NCI-H1048 (cell line): ENCODE results near the gene WEE1.
"Not testable (repeated sequence)": the region's sequence is repeated elsewhere in the genome, so short reads cannot be mapped to it uniquely, and the experiment has no call there.

Experiments
- DNase-seq: peaks from one replicate; lab custom pipeline; 2025; lab: John Stamatoyannopoulos, UW

WEE1 gene

DNA sequence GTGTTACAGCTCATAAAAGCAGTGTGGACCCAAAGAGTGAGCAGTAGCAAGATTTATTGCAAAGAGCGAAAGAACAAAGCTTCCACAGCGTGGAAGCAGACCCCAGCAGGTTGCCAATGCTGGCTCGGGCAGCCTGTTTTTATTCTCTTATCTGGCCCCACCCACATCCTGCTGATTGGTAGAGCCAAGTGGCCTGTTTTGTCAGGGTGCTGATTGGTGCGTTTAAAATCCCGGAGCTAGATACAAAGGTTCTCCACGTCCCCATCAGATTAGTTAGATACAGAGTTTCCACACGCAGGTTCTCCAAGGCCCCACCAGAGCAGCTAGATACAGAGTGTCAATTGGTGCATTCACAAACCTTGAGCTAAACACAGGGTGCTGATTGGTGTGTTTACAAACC lies 48.9 kb downstream of the WEE1 start:
- DNase-seq: not testable (repeated sequence)

DNA sequence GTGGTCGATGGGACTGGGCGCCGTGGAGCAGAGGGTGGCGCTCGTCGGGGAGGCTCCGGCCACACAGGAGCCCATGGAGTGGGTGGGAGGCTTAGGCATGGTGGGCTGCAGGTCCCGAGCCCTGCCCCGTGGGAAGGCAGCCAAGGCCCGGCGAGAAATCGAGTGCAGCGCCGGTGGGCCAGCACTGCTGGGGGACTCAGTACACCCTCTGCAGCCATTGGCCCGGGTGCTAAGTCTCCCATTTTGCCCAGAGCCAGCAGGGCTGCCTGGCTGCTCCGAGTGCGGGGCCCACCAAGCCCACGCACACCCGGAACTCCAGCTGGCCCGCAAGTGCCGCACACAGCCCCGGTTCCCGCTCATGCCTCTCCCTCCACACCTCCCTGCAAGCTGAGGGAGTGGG lies 49.6 kb downstream of the WEE1 start:
- not testable (repeated sequence) for DNase-seq

DNA sequence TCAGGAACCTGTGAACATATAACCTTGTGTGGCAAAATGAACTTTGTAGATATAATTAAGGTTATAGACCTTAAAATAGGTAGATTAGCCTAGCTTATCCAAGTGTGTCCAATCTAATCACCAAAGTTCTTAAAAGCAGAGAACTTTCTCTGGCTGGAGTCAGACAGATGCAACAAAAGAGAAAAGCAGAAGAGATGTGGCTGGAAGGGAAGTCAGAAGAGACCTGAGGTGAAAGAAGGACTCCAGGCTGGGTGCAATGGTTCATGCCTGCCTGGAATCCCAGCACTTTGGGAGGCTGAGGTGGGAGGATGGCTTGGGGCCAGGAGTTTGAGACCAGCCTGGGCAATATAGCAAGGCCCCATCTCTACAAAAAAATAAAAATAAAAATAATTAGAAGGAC lies 51.0 kb downstream of the WEE1 start:
- no peak for DNase-seq

DNA sequence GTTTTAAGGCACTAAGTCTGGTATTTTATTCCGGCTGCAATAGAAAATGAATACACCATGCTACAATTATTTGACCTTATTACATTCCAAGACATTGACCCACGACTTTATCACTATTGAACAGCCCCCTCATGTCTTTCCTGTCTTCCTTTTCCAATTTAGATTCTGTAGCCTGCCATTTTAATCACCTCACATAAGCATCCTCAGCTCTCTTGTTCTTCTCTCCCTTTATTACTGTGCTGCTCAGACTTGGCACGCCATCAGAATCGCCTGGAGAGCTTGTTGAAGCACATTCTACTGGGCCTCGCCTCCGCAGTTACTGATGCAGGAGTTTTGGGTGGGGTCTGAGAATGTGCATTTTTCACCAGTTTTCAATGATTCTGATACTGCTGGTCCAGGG lies 51.7 kb downstream of the WEE1 start:
- no peak for DNase-seq

DNA sequence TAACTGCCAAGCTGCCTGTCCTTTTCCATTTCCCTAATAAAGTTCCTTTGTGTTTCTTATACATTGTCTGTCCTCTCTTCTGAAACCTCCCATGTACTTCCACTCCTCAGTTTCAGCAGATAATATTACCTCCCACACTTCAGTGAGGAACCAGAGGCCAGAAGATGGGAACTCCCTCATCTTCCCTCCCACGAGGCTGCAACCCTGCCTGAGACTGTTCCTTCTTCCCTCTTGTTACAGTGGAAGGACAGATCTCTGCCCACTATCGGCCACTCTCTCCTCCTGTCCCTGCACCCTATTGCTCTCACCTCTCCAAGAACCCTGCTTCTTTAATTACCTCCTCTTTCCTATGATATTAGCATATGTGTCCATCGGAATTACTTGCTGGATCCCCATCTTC lies 52.3 kb downstream of the WEE1 start:
- DNase-seq: no peak

DNA sequence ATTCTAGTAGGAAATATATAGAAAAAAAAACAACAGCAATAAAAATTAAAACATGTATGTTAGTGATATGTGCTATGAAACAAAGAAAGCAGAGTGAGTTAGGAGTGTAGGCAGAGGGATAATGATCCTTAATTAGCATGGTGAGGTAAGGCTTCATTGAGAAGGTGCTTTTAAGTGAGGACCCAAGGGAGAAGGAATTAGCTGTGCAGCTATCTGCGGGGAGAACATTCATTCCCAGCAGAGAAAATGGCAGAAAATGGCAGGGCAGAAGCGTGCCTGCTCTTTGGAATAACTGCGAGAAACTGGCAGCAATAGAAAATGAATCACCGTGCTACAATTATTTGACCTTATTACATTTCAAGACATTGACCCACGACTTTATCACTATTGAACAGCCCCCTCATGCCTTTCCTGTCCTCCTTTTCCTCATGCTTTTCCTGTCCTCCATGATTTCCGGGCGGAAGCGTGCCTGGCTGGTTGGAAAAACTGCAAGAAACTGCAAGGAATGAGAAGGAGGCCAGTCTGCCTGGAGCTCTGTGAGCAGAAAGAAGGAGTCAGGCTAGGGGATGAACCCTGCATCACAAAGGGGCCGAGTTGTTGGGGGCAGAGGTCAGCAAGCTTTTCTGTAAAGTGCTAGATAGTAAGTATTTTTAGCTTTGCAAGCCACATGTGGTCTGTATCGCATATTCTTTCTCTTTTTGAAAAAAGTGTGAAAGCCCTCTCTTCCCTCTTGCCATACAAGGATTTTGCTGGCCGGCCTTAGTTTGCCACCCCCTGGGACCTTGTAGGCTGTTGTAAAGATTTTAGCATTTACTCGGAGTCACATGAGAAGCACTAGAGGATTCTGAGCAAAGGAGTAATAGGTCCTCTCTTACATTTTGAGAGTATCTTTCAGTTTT lies 53.3 kb downstream of the WEE1 start:
- no peak for DNase-seq

DNA sequence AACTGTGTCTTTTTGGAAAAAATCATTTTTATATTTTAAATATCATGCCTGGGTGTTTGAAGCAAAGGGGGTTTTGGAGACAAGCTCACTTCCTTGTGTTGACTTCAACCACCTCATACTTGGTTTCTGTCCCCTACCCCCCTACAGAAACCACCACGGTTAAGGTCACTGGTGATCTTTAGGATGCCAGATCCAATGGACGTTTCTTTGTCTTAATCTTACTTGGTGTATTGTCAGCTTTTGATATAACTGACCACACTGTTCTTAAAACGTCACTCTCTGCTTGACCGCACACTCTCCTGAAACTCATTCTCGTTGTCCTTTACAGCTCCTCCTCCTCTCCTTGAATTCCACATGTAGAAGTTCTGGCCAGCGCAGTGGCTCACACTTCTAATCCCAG lies 55.6 kb downstream of the WEE1 start:
- DNase-seq: no peak

DNA sequence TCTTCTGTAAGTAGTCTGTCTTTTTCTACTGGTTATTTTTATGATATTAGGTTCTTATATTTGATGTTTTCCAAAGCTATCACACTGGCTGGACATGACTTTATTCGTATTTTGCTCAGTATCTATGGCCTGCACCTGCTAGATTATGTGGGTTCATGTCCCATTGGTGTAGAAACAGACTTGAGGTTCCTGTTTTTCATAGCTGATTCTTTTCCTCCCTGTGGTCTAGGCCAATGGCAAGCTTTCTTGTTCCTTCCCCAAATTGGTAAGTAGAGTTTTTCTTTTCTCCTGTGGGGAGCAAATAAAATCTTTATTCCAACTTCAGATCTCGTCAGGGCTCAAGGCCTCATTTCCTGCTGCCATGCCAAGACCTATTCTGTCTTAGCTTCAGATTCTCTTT lies 60.2 kb downstream of the WEE1 start:
- no peak for DNase-seq

DNA sequence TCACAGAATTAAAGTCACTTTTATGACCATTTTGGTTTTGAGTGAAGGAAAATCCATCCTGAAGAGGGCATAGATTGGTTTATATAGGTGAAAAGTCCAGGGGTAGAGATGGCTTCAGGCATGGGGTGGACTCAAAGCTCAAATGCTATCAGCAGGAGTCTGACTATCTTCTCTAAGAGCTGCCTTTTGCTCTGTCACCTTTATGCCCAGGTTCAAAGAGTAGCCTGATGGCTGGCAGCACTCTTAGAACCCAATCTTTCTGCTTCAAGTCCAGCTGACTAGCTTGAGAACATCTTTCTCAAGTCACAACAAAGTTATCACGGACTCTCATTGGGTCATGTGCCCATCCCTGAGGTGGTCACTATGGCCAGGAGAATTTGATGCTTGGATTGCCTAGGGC lies 63.2 kb downstream of the WEE1 start:
- DNase-seq: no peak

DNA sequence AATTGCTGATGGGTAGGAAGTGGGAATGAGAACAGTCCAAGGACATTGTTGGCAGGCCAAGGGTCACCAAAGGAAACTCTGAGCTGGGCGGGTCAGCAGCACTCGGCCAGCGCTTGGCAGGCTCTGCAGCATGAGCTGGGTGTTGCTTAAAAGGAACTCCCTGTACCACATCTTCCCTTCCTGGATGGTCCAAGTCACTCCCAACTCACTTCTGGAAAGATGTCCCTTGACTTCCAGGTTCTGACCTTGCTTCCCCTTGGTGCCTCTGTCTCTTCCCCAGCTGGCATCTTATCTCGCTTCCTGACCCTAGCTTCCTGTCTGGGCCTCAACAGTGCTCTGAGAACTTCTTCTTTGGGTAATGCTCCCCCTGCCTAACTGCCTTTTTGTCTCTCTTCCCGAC lies 65.6 kb downstream of the WEE1 start:
- DNase-seq: no peak
